Endothelial cell of hepatic sinusoid (primary cell): Measurements from ENCODE around the gene BST1.

Experiments used
- in situ Hi-C: cut with HindIII; loops from 2 replicates; pipeline ENCODE4 v1.10.0; 2017; ENCODE audit warnings: low sequenced_read_pairs

The BST1 gene

DNA sequence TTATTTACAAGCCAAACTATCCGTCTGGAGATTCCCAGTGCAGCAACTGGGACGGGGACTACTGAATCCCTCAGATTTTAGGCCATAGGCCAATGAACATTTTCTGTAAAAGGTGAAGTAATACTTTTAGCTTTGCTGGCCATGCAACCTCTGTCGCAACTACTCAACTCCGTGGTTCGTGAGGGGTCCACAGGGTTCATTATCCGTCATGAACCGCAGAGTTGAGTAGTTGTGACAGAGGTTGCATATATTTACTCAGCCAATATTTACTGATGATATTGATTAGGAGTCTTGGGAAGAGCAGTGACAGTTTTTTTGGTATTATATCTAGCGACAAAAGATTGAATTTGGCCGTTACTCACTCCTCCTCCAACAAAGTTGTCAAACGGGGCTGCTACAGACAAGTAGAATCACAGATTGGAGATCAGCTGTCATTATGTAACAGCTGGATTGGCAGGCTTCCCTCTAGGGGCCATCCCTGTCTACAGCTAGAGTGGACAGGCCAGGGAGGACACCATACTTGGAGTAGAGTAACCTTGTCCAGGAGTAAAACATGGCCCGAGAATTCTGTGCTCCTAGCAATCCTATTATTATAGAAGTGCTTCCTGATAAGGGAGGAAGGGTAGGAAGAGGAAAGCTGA is 38.0 kb downstream of the BST1 start:
- in situ Hi-C loops = no loop called here

- in situ Hi-C loops = no loop called here
Observed at GRCh38 chr4:15742083-15742582, 39.3 kb downstream of the BST1 start.

- in situ Hi-C loops = no loop called here
Observed at GRCh38 chr4:15742637-15743036, 39.8 kb downstream of the BST1 start.

DNA sequence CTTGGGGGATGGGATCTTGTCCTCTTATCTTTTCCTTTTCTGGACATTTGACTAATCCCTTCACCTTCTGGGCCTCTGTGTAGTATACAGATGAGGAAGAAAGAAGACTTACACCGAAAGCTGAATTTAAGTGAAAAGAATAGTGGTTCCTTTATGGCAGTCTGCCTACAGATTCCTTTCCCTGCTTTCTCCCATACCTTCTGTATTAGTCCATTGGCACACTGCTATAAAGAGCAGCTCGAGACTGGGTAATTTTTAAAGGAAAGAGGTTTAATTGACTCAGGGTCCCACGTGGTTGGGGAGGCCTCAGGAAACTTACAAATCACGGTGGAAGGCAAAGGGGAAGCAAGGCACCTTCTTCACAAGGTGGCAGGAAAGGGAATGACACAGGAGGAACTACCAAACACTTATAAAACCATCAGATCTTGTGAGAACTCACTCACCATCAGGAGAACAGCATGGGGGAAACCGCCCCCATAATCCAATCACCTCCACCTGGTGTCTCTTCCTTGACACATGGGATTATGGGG is 41.2 kb downstream of the BST1 start:
- in situ Hi-C loops = no loop called here

GRCh38 chr4:15746110-15746509 is 43.2 kb downstream of the BST1 start:
- in situ Hi-C loops = no loop called here

GRCh38 chr4:15749001-15749400 is 46.1 kb downstream of the BST1 start:
- in situ Hi-C loops = no loop called here

DNA sequence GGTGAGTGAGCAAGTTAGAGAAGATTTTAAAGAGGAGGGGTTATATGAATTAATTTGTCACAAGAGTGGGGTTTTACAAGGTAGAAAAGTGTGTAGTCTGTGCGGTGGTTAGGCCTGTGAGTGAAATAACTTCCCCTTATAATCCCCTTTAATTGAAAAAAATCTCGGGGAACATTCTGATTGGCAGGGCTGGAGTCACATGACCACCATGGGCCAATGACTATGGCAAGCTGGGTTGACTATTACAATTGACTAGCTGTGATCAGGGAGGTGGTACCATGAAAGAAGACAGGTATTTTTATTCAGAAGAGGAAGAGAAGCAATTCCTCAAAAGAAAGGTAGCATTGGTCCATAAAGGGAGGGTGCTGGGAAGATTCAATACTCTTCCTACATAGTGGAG is 48.3 kb downstream of the BST1 start:
- in situ Hi-C loops = loop anchor here (25.0 kb wide), 1 partner anchor 264 kb away; no protein-coding TSS in a partner anchor

DNA sequence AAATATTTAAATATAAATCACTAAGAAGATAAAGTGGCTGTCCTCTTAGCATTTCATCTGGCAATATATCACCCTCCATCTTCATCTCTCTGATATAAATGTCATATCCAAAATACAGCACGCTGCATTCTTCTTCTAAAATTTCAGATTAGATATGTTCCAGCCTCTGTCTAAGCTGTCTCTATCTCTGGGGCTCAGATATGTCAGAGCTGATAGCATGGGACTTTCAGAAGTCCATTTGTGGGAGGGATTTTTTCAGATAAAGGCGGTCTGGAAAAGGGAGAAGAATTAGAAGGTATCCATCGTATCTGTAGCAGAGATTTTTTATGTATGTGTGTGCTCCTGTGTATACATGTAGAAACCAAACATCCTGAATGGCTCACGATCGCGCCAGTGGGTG is 50.2 kb downstream of the BST1 start:
- in situ Hi-C loops = loop anchor here (25.0 kb wide), 1 partner anchor 266 kb away; no protein-coding TSS in a partner anchor

GRCh38 chr4:15753786-15754185 is 50.9 kb downstream of the BST1 start:
- in situ Hi-C loops = loop anchor here (25.0 kb wide), 1 partner anchor 266 kb away; no protein-coding TSS in a partner anchor

DNA sequence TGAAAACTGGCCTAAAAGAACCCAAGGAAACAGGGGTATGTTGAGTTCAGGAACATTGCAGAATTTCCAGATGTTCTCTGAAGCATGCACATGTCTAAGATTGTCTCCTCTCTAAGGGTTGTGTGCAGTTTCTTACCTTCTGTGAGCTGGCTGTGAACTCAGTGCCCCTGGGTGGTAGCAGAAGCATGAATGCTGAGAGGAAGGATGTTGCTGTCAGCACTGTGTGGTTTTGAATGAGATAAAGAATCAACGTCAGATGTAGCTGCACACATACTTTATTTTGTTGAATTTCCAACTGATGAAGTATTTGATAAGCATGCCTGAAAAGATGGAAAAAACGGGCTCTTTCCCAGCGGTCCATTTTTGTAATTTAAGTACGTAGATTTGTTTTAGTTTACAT is 51.5 kb downstream of the BST1 start:
- in situ Hi-C loops = loop anchor here (25.0 kb wide), 1 partner anchor 267 kb away; no protein-coding TSS in a partner anchor

DNA sequence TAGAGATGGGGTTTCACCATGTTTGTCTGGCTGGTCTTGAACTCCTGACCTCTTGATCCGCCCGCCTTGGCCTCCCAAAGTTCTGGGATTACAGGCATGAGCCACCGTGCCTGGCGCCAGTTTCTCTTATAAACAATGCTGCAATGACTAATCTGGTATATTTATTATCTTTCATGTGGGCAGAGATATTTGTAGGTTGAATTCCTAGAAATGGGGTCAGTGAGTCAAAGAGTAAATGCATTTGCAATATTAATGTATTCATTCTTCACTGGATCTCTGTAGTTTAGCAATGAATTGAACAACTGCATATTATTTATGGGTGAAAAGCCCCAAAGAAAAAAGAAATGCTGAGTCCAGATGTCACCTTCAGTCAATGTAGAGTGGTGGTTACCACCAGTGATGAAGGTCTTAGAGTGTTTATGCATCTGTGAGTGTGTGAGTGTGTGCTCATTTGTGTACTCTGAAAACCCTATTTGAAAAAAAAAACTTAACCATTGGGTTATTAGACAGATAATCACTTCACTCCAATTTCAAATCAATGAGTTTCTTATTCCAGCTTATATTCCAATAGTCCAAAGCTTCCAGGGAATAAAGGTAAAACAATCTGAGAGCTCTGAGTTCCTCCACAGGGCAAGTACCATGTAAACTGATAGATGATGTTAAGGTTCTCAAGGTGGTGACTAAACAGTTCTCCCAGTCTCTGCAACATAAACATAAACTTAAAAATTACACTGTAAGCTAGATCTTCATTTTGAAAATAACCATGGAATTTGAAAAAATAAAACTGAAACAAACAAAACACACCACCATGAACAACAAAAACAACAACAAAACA is 52.7 kb downstream of the BST1 start:
- in situ Hi-C loops = loop anchor here (25.0 kb wide), 1 partner anchor 268 kb away; no protein-coding TSS in a partner anchor

DNA sequence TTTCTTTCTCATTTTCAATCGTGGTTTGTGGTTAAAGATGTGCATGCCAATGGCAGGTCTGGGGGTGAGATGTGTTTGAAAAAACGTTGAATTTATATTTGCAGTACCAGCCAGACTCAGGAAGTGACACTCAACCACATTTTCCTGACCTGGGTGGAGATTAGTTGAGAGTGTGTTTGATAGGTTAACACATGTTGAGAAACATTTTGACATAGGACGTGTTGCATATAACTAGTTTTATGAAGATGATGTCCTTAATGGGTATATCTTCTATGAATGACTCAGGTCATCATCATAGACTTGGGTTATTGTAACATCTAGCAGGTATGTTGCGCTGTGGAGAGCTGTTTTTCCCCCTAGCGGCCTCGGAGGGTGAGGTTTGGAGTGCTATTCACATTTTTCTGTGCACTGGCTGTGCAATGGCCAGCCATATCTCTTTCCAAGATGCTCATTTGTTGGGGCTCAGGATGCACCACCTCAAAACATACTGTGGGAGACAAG is 53.5 kb downstream of the BST1 start:
- in situ Hi-C loops = loop anchor here (25.0 kb wide), 1 partner anchor 269 kb away; no protein-coding TSS in a partner anchor

DNA sequence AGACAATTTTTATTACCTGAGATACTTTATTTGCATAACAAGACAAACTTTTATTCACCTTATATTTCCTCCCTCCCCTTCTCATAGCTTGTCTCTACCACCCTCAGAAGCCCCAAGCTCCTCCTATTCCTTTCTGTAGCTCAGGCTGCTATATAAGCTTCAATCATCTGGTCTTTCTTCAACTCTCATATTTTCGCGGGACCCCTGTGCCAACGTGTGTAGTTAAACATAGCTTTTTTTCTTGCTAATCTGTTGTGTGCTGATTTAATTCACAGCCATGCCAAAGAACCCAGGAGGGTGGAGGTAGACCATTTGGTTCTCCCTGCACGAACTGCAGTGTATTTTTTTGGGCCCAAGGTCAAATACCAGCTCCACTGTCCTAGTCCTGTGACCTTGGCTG is 54.2 kb downstream of the BST1 start:
- in situ Hi-C loops = loop anchor here (25.0 kb wide), 1 partner anchor 270 kb away; no protein-coding TSS in a partner anchor

DNA sequence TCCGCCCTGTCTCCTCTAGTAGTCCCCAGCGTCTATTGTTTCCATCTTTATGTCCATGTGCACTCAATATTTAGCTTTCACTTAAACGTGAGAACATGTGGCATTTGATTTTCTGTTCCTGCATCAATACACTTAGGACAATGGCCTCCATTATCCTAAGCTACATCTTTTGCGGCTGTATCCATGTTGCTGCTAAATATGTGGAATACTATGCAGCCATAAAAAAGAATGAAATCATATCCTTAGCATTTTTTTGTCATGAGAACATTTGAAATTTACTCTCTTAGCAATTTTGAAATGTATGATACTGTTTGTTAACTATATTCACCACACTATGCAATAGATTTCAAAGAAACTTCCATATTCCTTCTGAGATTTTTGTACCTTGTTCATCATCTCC is 55.4 kb downstream of the BST1 start:
- in situ Hi-C loops = loop anchor here (25.0 kb wide), 1 partner anchor 271 kb away; no protein-coding TSS in a partner anchor

DNA sequence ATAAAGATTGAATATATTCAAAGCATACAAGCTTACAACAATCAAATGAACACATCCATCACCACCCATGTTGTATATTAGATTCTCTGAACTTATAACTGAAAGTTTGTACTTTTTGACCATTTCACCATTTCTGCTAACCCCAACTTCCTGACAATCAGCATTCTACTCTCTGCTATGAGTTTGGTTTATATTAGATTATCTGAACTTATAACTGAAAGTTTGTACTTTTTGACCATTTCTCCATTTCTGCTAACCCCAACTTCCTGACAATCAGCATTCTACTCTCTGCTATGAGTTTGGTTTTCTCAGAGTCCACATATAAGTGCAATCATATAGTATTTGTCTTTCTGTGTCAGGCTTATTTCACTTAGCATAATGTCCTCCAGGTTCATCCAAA is 59.6 kb downstream of the BST1 start:
- in situ Hi-C loops = loop anchor here (25.0 kb wide), 1 partner anchor 275 kb away; no protein-coding TSS in a partner anchor

DNA sequence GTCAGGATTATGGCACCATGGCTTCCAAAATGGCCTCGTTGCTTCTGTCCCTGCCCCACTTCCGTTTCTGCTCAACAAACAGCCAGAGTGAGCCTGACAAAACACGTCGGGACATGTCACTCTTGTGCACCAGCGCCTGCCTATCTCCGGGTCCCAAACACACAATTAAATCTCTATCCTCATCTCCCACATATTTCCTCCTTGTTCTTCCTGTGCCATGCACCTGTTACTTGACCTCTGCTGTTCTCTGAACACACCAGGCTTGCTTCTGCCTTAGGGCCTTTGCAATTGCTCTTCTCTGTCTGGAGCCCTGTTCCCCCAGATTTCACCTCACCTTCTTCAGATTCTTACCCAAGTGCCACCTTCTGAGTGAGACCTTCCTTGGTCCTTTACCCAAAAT is 62.5 kb downstream of the BST1 start:
- in situ Hi-C loops = loop anchor here (25.0 kb wide), 1 partner anchor 278 kb away; no protein-coding TSS in a partner anchor

DNA sequence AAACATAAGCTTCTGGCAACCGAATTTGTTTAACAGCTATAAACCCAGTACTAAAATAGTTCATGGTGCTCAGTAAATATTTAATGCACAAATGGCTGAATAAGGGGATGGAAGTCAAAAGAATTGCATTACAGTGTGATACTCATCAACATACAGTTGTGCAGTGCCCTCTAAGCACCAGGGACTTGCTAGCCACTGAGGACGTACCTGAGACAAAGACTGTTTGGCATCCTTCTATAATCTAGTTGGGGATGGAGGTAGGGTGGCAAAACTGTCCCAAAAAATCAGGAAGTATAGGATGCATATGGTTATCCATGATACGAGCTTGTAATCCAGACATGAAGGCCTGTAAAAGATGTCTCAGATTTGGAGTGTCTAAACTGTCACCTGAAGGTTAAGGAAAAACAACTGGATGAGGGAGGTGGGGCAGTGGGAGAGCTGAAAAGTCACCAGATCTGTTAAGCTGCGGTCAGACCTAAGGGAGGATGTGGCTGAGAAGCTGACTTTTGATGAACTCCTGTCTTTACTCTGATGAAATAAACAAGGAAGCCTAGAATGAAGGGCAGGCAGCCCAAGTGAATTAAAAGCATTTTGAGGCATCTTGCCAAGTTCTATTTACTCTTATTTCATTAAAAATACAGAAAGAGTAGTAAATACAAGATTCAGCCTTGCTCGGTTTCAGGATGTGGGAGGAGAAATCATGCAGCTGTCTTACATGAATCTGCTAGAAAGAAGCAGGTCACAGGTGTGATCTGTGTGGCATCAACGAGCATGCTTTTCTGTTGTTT is 63.2 kb downstream of the BST1 start:
- in situ Hi-C loops = loop anchor here (25.0 kb wide), 1 partner anchor 279 kb away; no protein-coding TSS in a partner anchor

DNA sequence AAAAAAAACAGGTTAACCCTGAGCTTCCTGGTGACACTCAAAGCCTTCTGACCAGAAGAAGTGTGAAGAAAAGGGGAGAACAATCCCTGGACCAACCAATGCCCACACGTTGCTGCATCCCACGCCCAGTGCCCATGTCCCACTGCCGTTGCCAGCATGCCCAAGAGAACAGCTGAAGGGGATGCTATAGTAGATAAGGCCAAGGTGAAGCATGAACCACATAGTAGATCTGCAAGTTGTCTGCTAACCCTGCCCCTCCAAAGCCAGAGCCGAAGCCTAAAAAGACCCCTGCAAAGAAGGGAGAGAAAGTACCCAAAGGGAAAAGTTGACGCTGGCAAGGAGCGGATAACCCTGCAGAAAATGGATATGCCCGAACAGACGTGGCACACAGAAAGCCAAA is 64.0 kb downstream of the BST1 start:
- in situ Hi-C loops = loop anchor here (25.0 kb wide), 1 partner anchor 280 kb away; no protein-coding TSS in a partner anchor

DNA sequence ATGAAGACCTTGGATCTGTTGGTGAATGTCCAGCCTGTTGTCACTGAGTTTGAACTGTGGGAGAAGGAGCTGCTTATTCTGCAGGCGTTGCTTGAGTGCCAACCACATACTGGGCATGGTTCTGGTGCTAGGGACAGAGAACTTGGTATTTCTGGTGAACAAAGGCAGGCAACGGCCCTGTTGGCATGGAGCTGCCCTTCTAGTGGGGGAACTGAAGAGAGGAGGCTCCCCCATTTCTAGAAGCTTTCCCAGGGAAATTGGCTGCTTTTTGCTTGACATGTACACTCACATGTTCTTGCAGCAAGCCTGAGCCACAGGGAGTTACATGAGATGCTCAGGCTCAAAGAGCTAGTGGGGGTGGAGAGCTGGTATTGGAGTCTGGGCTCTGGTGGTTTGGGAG is 66.3 kb downstream of the BST1 start:
- in situ Hi-C loops = loop anchor here (25.0 kb wide), 1 partner anchor 282 kb away; no protein-coding TSS in a partner anchor
